ENCODE data around the gene CCDC201. TPM values are rescaled to one million over a fixed set of nuclear protein-coding genes. Genes with fewer than 3 reads are reported as not detected.
"Not testable (repeated sequence)": the region's sequence is repeated elsewhere in the genome, so short reads cannot be mapped to it uniquely, and the experiment has no call there.

Gene CCDC201
- total and polyA plus RNA-seq, 2 of the 4 experiments (the other 2 are of a cell fraction): not detected

DNA sequence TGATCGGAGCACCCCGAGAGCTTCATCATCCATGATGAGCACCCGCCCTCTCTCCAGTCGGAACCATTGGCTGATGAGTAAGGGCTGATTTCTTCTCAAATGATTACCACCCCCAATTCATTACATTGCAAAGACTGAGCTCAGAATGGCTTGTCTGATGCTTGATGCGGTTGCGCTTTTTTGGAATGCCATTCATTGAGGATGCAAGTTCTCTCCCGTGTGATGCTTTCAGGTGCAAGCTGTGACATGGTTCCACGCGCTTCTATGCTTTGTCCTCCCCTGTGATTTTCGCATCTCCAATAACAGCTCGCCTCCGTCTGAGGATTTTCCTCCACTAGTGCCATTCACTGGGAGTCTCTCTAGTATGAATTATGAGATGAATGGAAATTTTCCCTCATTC, 43.0 kb downstream of the CCDC201 start:
- DNase-seq; H3K9me3 ChIP-seq (ENCODE audit: control insufficient read depth, insufficient read depth, low read length); H2BK120ac ChIP-seq (ENCODE audit: low read depth, low read length); H3K9ac ChIP-seq (ENCODE audit: low read depth, low read length); H3K23ac ChIP-seq (ENCODE audit: low read depth, low read length); H2BK15ac ChIP-seq (ENCODE audit: low read depth, low read length); H3K4me1 ChIP-seq (ENCODE audit: control insufficient read depth, insufficient read depth, low read length); H4K20me1 ChIP-seq (ENCODE audit: insufficient read depth, low read length); H3K4me3 ChIP-seq (ENCODE audit: insufficient read depth, low read depth, low read length); H3K9me1 ChIP-seq (ENCODE audit: insufficient read depth, low read length); H2AFZ ChIP-seq (replicated peaks; ENCODE audit: low read length, poor library complexity); in situ Hi-C loops (cut with MboI; ENCODE audit: low sequenced_read_pairs); H4K5ac ChIP-seq (ENCODE audit: low read depth, low read length); H2AK5ac ChIP-seq (ENCODE audit: low read depth, low read length); H4K8ac ChIP-seq (ENCODE audit: low read depth in 2 of 2, low read length in 2 of 2); H2BK20ac ChIP-seq (ENCODE audit: low read depth, low read length); H4K91ac ChIP-seq (ENCODE audit: insufficient read depth, low read depth, low read length); H3K27ac ChIP-seq (ENCODE audit: insufficient read depth, low read length); dilution Hi-C loops (cut with HindIII; ENCODE audit: low sequenced_read_pairs, unreplicated experiment); ATAC-seq (ENCODE audit: low read depth); H3K36me3 ChIP-seq (ENCODE audit: control insufficient read depth, insufficient read depth, low read length); H3K18ac ChIP-seq (ENCODE audit: low read depth, low read length); intact Hi-C loops (cut with micrococcal nuclease); H3K27me3 ChIP-seq (ENCODE audit: control insufficient read depth, insufficient read depth, low read length); H3K4ac ChIP-seq (ENCODE audit: low read depth, low read length); H3K4me2 ChIP-seq (ENCODE audit: low read depth, low read length); POLR2A ChIA-PET (ENCODE audit: unreplicated experiment); H2BK5ac ChIP-seq (ENCODE audit: low read depth, low read length, poor library complexity, severe bottlenecking); CTCF ChIA-PET; H2AK9ac ChIP-seq (replicated peaks; ENCODE audit: low read depth, low read length, poor library complexity); H3K79me1 ChIP-seq (ENCODE audit: low read depth in 1 of 2, low read length in 2 of 2); H3K14ac ChIP-seq (replicated peaks; ENCODE audit: low read depth, low read length); H3K56ac ChIP-seq (ENCODE audit: extremely low read depth, insufficient read depth, low read length); BruUV-seq (replicated peaks): not testable (repeated sequence)
- no CpG with 5 or more reads among the region's 12 CpGs for WGBS, 2 experiments (ENCODE audit: extremely low coverage in 2 of 2, insufficient read length in 1 of 2)

DNA sequence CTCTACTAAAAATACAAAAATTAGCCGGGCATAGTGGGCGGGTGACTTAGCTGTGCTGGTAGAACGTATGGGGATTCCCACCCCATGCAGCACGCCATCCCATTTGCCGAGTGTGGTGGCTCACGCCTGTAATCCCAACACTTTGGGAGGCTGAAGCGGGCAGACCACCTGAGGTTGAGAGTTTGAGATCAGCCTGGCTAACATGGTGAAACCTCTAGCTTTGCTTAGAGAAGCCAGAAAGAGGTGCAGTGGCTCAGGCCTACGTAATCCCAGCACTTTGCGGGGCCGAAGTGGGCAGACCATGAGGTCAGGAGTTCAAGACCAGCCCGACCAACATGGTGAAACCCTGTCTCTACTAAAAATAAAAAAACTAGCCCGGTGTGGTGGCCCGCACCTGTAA, 45.2 kb downstream of the CCDC201 start:
- CTCF ChIA-PET; H3K4me3 ChIP-seq (ENCODE audit: insufficient read depth, low read depth, low read length); H4K8ac ChIP-seq (ENCODE audit: low read depth in 2 of 2, low read length in 2 of 2); H2BK15ac ChIP-seq (ENCODE audit: low read depth, low read length); H4K5ac ChIP-seq (ENCODE audit: low read depth, low read length); H3K4ac ChIP-seq (ENCODE audit: low read depth, low read length); BruUV-seq (replicated peaks); H3K36me3 ChIP-seq (ENCODE audit: control insufficient read depth, insufficient read depth, low read length); H3K27ac ChIP-seq (ENCODE audit: insufficient read depth, low read length); H3K9me3 ChIP-seq (ENCODE audit: control insufficient read depth, insufficient read depth, low read length); H3K4me2 ChIP-seq (ENCODE audit: low read depth, low read length); H3K56ac ChIP-seq (ENCODE audit: extremely low read depth, insufficient read depth, low read length); H2AK5ac ChIP-seq (ENCODE audit: low read depth, low read length); H2BK5ac ChIP-seq (ENCODE audit: low read depth, low read length, poor library complexity, severe bottlenecking); H3K4me1 ChIP-seq (ENCODE audit: control insufficient read depth, insufficient read depth, low read length); intact Hi-C loops (cut with micrococcal nuclease); H3K23ac ChIP-seq (ENCODE audit: low read depth, low read length); ATAC-seq (ENCODE audit: low read depth); H2BK20ac ChIP-seq (ENCODE audit: low read depth, low read length); H3K27me3 ChIP-seq (ENCODE audit: control insufficient read depth, insufficient read depth, low read length); in situ Hi-C loops (cut with MboI; ENCODE audit: low sequenced_read_pairs); H3K9me1 ChIP-seq (ENCODE audit: insufficient read depth, low read length); H2BK120ac ChIP-seq (ENCODE audit: low read depth, low read length); POLR2A ChIA-PET (ENCODE audit: unreplicated experiment); DNase-seq; H2AFZ ChIP-seq (replicated peaks; ENCODE audit: low read length, poor library complexity); H3K79me1 ChIP-seq (ENCODE audit: low read depth in 1 of 2, low read length in 2 of 2); H3K18ac ChIP-seq (ENCODE audit: low read depth, low read length); H4K91ac ChIP-seq (ENCODE audit: insufficient read depth, low read depth, low read length); H2AK9ac ChIP-seq (replicated peaks; ENCODE audit: low read depth, low read length, poor library complexity); dilution Hi-C loops (cut with HindIII; ENCODE audit: low sequenced_read_pairs, unreplicated experiment); H4K20me1 ChIP-seq (ENCODE audit: insufficient read depth, low read length); H3K14ac ChIP-seq (replicated peaks; ENCODE audit: low read depth, low read length); H3K9ac ChIP-seq (ENCODE audit: low read depth, low read length): not testable (repeated sequence)
- 76% methylated on average over 3 of the region's 13 CpGs; no CpG with 5 or more reads in 1 of the 2 experiments for WGBS, 2 experiments (ENCODE audit: extremely low coverage in 2 of 2, insufficient read length in 1 of 2)

Measured in IMR-90 (cell line).